NCI-H1105 (cell line): Measurements from ENCODE around the gene JKAMP.

ENCODE experiments used
- DNase-seq: peaks from one replicate; lab custom pipeline; 2025; lab: John Stamatoyannopoulos, UW

The JKAMP gene

DNA sequence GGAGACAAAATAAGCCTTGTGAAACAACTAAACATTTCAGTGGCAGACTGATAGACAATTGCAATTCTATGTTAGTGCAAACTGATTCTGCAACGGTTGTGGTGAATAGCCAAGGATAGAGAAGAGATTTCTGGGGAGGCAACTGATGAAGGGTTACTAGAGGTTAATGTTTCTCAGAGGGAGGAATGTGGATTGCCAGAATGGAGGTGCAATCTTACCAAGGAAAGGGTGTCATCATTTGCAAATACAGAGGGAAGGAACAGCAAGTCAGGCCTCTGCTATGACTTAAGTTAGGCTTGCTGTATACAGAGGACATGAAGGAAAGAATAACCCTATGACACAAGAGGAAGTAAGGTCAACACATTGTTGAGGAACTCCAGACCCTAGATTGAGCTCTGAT lies 56.5 kb downstream of the JKAMP start:
- no peak for DNase-seq

DNA sequence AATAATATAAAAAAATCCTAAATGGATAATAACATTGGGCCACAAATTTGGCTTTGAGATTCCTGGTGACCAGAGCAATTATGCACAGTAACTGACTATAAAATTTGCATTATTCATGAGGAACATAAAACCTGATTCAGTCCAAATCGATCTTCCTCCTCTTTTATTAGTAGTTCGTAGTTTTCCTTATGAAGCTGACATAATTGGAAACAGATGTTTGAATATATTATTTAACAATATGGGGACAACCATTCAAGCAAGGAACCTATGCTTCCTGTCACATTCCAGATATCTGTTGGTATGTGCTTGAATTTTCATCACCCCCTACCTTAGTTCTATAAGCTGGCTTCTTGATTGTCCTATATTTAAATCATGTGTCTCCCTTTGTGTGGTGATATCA lies 57.4 kb downstream of the JKAMP start:
- DNase-seq, result no peak

DNA sequence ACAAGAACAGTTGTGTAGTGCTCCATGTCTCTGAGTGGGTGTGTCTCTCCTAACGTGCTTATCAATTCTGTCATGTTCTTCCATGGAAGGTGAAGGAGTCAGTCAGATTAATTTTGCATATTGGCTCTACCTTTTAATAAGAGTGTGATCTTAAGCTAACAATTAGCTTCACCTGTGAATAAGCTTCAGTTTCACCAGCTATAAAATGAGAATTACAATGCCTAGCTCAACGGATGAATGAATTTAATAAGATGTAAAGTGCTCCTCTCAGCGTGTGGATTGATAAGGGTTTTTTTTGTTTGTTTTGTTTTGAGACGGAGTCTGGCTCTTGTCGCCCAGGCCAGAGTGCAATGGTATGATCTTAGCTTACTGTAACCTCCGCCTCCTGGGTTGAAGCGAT lies 59.6 kb downstream of the JKAMP start:
- no peak for DNase-seq

DNA sequence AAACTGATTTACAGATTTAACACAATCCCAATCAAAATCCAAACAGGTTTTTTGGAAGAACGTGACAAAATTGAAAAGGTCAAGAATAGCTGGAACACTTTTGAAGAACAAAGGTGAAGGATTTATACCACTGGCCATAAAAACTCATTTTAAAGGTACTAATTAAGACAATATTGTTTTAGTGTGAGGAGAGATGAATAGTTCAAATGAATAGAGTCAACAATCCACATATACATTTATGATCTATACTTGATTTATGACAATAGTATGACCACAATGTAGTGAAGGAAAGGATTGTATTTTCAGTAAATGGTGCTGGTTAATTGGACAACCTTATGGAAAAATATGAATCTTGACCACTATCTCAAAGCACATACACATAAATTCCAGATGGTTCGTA lies 63.0 kb downstream of the JKAMP start:
- DNase-seq, result no peak
